Endodermal cell (in vitro differentiated cells): ENCODE data around the gene YBX2. TPM values are rescaled to one million over a fixed set of nuclear protein-coding genes. Genes with fewer than 3 reads are reported as not detected.

Experiments used
- DNase-seq: peaks from one replicate; pipeline ENCODE4 v3.0.0-alpha.2; 2017
- H3K27ac ChIP-seq: 2 replicates; pipeline ENCODE4 v1.5.1; 2013; ENCODE audit warnings: mild to moderate bottlenecking, low read depth, low read length, moderate library complexity
- H3K27me3 ChIP-seq: 2 replicates; pipeline ENCODE4 v1.6.1; 2013; ENCODE audit warnings: mild to moderate bottlenecking, low read length, moderate library complexity; ENCODE audit not compliant: insufficient read depth, control insufficient read depth, poor library complexity, severe bottlenecking
- H3K36me3 ChIP-seq: 2 replicates; pipeline ENCODE4 v1.7.0; 2013; ENCODE audit warnings: mild to moderate bottlenecking, low read length, moderate library complexity; ENCODE audit not compliant: control insufficient read depth, insufficient read depth
- H3K4me1 ChIP-seq: one replicate; pipeline ENCODE4 v1.7.0; 2013; ENCODE audit warnings: low read length; ENCODE audit not compliant: control insufficient read depth, insufficient read depth
- H3K4me3 ChIP-seq: 2 replicates; pipeline ENCODE4 v1.5.1; 2013; ENCODE audit warnings: mild to moderate bottlenecking, low read length, moderate library complexity
- H3K9ac ChIP-seq: 2 replicates; pipeline ENCODE4 v1.6.1; 2013; ENCODE audit warnings: mild to moderate bottlenecking, low read length, moderate library complexity; ENCODE audit not compliant: poor library complexity, severe bottlenecking; ENCODE audit errors: extremely low read depth
- H3K9me3 ChIP-seq: 2 replicates; pipeline ENCODE4 v1.6.1; 2013; ENCODE audit warnings: mild to moderate bottlenecking, low read length, moderate library complexity; ENCODE audit not compliant: control insufficient read depth
- H3K27ac Mint-ChIP-seq: 2 replicates; pipeline ENCODE4 v1.8.0; 2020; ENCODE audit warnings: mixed read lengths
- H3K27me3 Mint-ChIP-seq: 2 replicates; pipeline ENCODE4 v1.8.0; 2021; ENCODE audit warnings: mild to moderate bottlenecking, mixed read lengths; ENCODE audit not compliant: insufficient read depth
- H3K36me3 Mint-ChIP-seq: 2 replicates; pipeline ENCODE4 v1.8.0; 2020; ENCODE audit warnings: low read depth, mixed read lengths
- H3K4me1 Mint-ChIP-seq: 2 replicates; pipeline ENCODE4 v1.8.0; 2020; ENCODE audit warnings: mixed read lengths
- H3K4me3 Mint-ChIP-seq: 2 replicates; pipeline ENCODE4 v1.8.0; 2020; ENCODE audit warnings: mild to moderate bottlenecking, moderate library complexity, mixed read lengths
- H3K9me3 Mint-ChIP-seq: 2 replicates; pipeline ENCODE4 v1.8.0; 2020; ENCODE audit warnings: mild to moderate bottlenecking, mixed read lengths
- WGBS, 2 experiments: methylation state at CpG; one replicate each; pipeline versions ENCODE4 v1.1.5 to v1.1.7; 2013; ENCODE audit warnings: missing lambda C conversion rate in 2 of 2, mixed read lengths in 1 of 2; ENCODE audit not compliant: insufficient coverage in 1 of 2, insufficient read length in 1 of 2; 5-methylcytosine and 5-hydroxymethylcytosine counted together
- long read RNA-seq, 4 experiments: library from polyadenylated mRNA in 2 of 4; library from RNA in 1 of 4; library from capped mRNA in 1 of 4; stranded (forward) in 3 of 4; unstranded in 1 of 4; transcript quantifications; one replicate each; pipeline ENCODE4 v2.0.0, GENCODE V29; 2020 to 2021; ENCODE audit warnings: inconsistent platforms in 1 of 4
- polyA plus RNA-seq, 2 experiments: library from polyadenylated mRNA; stranded (reverse); fragments of 50-300 nt; gene quantifications; one replicate each; pipeline ENCODE4 v1.2.3, GENCODE V29; 2013
- total RNA-seq, 2 donors: library from RNA; stranded (reverse); fragmentation: NEBNext Ultra II Directional in 1 of 2; extraction: Animal tissue kit (Norgen Biotek cat#: 25700) in 1 of 2; gene quantifications; 2 replicates in 1 of 2; 3 replicates in 1 of 2; pipeline ENCODE4 v1.2.1, GENCODE V29; 2021
- TF ChIP-seq, protein P1 (sequence below): fragments of 200-600 bp; sonication (generic); conservative IDR thresholded peaks from 2 replicates; pipeline ENCODE4 v1.5.0; 2021; ENCODE audit warnings: antibody characterized with exemption, mild to moderate bottlenecking

YBX2 gene
- total RNA-seq = 10 to 100 TPM in 1 of 2 donors, 1 to 10 TPM in 1; 6.6 to 15.9 TPM
- polyA plus RNA-seq (2013, experiment 1 of 2) = 8.7 TPM
- polyA plus RNA-seq (2013, experiment 2 of 2) = 6.3 TPM
- long read RNA-seq, experiment 1, full-length matches to known transcripts = 4 of 6 reads
- long read RNA-seq, experiment 1, partial matches to known transcripts = 0 of 6 reads
- long read RNA-seq, experiment 1, other reads (novel, unspliced or antisense) = 2 of 6 reads
- long read RNA-seq, experiment 2, full-length matches to known transcripts = 12 of 24 reads
- long read RNA-seq, experiment 2, partial matches to known transcripts = 6 of 24 reads
- long read RNA-seq, experiment 2, other reads (novel, unspliced or antisense) = 6 of 24 reads
- long read RNA-seq, experiment 3 = 0 reads
- long read RNA-seq, experiment 4, partial matches to known transcripts = 0 of 2 reads
- long read RNA-seq, experiment 4, other reads (novel, unspliced or antisense) = 2 of 2 reads

DNA sequence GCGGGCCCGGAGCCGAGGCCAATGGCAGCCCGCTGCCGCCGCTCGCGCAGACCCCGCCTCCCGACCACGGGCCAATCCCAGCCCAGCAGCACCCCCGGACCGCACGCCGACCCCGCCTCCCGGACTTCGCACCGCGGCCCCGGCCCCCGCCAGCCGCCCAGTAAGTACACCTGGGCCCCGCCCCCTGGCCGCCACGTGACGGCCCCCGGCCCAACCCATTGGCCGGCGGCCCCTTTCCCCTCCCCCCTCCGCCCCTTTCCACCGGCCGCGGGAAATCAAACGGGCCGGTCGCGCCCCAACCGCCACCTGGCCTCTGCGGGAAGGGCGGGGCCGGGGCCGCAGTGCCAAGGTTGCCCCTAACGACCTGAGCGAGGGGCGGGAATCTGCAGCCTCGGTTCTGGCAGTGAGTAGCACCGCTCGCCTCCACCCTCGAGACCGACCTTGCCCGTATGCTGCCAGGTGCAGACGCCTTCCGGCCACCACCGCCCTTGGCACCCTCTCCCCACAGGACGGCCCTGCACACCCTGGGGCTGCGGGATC is at the start of gene YBX2:
YBX2 (minus strand) TSS at position 26 of the 540 bp plus-strand sequence. CDS start 139 bp downstream, outside the sequence.
- peak within 1 kb of the TSS; percentile 40 for H3K4me3 Mint-ChIP-seq
- H3K27ac Mint-ChIP-seq = no peak within 1 kb of the TSS
- no peaks in the 10 kb centered on the region for H3K36me3 Mint-ChIP-seq
- TF ChIP-seq, protein P1, sequence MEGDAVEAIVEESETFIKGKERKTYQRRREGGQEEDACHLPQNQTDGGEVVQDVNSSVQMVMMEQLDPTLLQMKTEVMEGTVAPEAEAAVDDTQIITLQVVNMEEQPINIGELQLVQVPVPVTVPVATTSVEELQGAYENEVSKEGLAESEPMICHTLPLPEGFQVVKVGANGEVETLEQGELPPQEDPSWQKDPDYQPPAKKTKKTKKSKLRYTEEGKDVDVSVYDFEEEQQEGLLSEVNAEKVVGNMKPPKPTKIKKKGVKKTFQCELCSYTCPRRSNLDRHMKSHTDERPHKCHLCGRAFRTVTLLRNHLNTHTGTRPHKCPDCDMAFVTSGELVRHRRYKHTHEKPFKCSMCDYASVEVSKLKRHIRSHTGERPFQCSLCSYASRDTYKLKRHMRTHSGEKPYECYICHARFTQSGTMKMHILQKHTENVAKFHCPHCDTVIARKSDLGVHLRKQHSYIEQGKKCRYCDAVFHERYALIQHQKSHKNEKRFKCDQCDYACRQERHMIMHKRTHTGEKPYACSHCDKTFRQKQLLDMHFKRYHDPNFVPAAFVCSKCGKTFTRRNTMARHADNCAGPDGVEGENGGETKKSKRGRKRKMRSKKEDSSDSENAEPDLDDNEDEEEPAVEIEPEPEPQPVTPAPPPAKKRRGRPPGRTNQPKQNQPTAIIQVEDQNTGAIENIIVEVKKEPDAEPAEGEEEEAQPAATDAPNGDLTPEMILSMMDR = no peak
- H3K4me3 ChIP-seq = peak within 1 kb of the TSS; percentile 5
- no peaks in the 10 kb centered on the region for H3K36me3 ChIP-seq
- H3K9ac ChIP-seq = no peak within 1 kb of the TSS
- H3K27me3 Mint-ChIP-seq = peaks cover 76% of the 10 kb centered on the region
- H3K4me1 Mint-ChIP-seq = peaks cover 3% of the 10 kb centered on the region
- H3K9me3 Mint-ChIP-seq = no peaks in the 10 kb centered on the region
- 3 to 9% methylated on average over 18 to 55 of the region's 57 CpGs for WGBS, 2 experiments
- H3K4me1 ChIP-seq = no peaks in the 10 kb centered on the region
- H3K9me3 ChIP-seq = no peaks in the 10 kb centered on the region
- H3K27me3 ChIP-seq = peaks cover 68% of the 10 kb centered on the region
- H3K27ac ChIP-seq = no peak within 1 kb of the TSS
- peak; percentile 100 for DNase-seq

DNA sequence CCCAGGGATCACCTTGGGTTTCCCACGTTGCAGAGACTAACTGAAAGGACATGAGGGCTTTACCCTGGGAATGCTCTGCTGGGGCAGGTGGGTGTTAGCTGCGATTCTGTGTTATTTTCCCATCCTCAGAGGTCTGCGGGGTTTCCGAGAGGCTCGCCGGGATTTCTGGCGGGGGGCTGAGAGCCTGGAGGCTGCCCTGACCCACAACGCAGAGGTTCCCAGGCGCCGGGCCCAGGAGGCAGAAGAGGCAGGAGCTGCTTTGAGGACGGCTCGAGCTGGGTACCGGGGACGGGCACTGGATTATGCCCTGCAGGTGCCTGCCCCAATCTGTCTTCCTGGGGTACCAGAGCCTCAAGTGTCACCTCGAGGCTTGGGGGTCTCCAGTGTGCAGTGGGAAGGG is 48.8 kb upstream of the YBX2 start:
- Mint-ChIP-seq H3K27me3 (no peaks in the 10 kb centered on the region), H3K9me3 (no peaks in the 10 kb centered on the region), H3K36me3 (no peaks in the 10 kb centered on the region), H3K4me3 (no peak overlapping the region), H3K4me1 (no peaks in the 10 kb centered on the region), H3K27ac (no peak overlapping the region)
- H3K4me3 ChIP-seq = no peak overlapping the region
- whole genome bisulfite sequencing, 2 experiments = 90 to 95% methylated on average over 9 to 15 of the region's 15 CpGs
- no peak overlapping the region for H3K9ac ChIP-seq
- H3K27me3 ChIP-seq = no peaks in the 10 kb centered on the region
- no peaks in the 10 kb centered on the region for H3K36me3 ChIP-seq
- H3K27ac ChIP-seq = no peak overlapping the region
- TF ChIP-seq, protein P1 = no peak
- no peak for DNase-seq
- no peaks in the 10 kb centered on the region for H3K4me1 ChIP-seq
- no peaks in the 10 kb centered on the region for H3K9me3 ChIP-seq

DNA sequence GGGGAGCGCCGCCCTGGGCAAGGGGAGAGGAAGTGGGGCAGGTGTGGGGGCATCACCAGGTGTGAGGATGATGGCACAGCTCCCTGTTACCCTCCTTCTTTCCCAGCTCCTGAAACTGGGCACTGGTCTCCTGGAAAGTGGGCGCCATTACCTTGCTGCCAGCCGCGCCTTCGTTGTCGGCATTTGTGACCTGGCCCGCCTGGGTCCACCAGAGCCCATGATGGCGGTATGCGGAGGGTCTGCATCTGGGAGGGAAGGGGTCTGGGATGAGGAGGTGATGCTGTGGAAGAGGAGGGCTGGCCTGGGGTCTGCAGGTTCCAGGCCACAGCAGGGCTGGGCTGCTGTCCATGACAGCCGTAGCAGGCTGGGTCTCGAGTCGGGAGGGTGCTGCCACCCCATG is 47.4 kb upstream of the YBX2 start:
- Mint-ChIP-seq H3K4me3 (no peak overlapping the region), H3K27ac (no peak overlapping the region), H3K9me3 (no peaks in the 10 kb centered on the region), H3K4me1 (peaks cover 5% of the 10 kb centered on the region), H3K27me3 (no peaks in the 10 kb centered on the region), H3K36me3 (no peaks in the 10 kb centered on the region)
- no peaks in the 10 kb centered on the region for H3K9me3 ChIP-seq
- DNase-seq = no peak
- H3K4me3 ChIP-seq = no peak overlapping the region
- no peaks in the 10 kb centered on the region for H3K4me1 ChIP-seq
- H3K36me3 ChIP-seq = no peaks in the 10 kb centered on the region
- WGBS, 2 experiments = 94 to 96% methylated on average over 5 to 13 of the region's 13 CpGs
- no peaks in the 10 kb centered on the region for H3K27me3 ChIP-seq
- no peak overlapping the region for H3K27ac ChIP-seq
- TF ChIP-seq, protein P1 = no peak
- H3K9ac ChIP-seq = no peak overlapping the region
